Activated CD8-positive, alpha-beta memory T cell treated with anti-CD3 and anti-CD28 coated beads, Interleukin-2, amount 10 ng/mL, durations not matched to agents 7 days and 5 days (primary cell): ENCODE data around the gene RPS15. TPM values are rescaled to one million over a fixed set of nuclear protein-coding genes. Genes with fewer than 3 reads are reported as not detected.
"Not testable (repeated sequence)": the region's sequence is repeated elsewhere in the genome, so short reads cannot be mapped to it uniquely, and the experiment has no call there.

ENCODE experiments used
- ATAC-seq: fragments of 150-1000 bp; cut with Tn5 transposase; one replicate; pipeline ENCODE4 v1.10.0; 2021; ENCODE audit warnings: moderate library complexity
- CTCF ChIA-PET: fragments of 350-600 bp; sonication (Branson Sonifier 250); formaldehyde crosslinking; loops from one replicate; lab custom pipeline; 2021; ENCODE audit warnings: antibody characterized with exemption; lab: Charles Lee
- DNase-seq: peaks from one replicate; pipeline ENCODE4 v3.0.0-alpha.2; 2020
- H3K27ac Mint-ChIP-seq: one replicate; pipeline ENCODE4 v1.8.0; 2021; ENCODE audit warnings: mild to moderate bottlenecking, mixed read lengths
- H3K27me3 Mint-ChIP-seq: one replicate; pipeline ENCODE4 v1.8.0; 2021; ENCODE audit warnings: mixed read lengths
- H3K36me3 Mint-ChIP-seq: one replicate; pipeline ENCODE4 v1.8.0; 2021; ENCODE audit warnings: mild to moderate bottlenecking, mixed read lengths
- H3K4me1 Mint-ChIP-seq: one replicate; pipeline ENCODE4 v1.8.0; 2021; ENCODE audit warnings: mixed read lengths
- H3K4me3 Mint-ChIP-seq: one replicate; pipeline ENCODE4 v1.8.0; 2021; ENCODE audit warnings: mild to moderate bottlenecking, moderate library complexity, mixed read lengths
- H3K9me3 Mint-ChIP-seq: one replicate; pipeline ENCODE4 v1.8.0; 2022; ENCODE audit warnings: low read depth, mixed read lengths
- total RNA-seq, 2 experiments: library from RNA; stranded (reverse); gene quantifications; one replicate each; pipeline ENCODE4 v1.2.3, GENCODE V29; 2021

RPS15 gene
- total RNA-seq, 2 experiments from 2014 or later, result 1,331 to 1,537 TPM

DNA sequence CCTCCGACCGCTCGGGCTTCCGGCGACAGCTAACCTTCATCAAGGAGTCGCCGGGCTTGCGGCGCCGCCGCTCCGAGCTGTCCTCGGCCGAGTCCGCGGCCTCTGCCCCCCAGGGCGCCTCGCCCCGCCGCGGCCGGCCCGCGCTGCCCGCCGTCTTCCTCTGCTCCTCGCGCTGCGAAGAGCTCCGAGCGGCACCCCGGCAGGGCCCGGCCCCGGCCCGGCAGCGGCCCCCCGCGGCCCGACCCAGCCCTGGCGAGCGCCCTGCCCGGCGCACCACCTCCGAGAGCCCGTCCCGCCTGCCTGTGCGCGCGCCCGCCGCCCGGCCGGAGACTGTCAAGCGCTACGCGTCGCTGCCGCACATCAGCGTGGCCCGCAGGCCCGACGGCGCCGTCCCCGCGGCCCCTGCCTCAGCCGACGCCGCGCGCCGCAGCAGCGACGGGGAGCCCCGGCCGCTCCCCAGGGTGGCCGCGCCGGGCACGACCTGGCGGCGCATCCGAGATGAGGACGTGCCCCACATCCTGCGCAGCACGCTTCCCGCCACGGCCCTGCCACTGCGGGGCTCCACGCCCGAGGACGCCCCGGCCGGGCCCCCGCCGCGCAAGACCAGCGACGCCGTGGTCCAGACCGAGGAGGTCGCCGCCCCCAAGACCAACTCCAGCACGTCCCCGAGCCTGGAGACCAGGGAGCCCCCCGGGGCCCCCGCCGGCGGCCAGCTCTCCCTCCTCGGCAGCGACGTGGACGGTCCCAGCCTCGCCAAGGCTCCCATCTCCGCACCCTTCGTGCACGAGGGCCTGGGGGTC is 31.3 kb downstream of the RPS15 start:
- ATAC-seq (no peak), DNase-seq (no peak)
- Mint-ChIP-seq H3K27ac (no peak overlapping the region), H3K36me3 (no peaks in the 10 kb centered on the region), H3K4me1 (peaks cover 6% of the 10 kb centered on the region), H3K27me3 (peaks cover 10% of the 10 kb centered on the region), H3K4me3 (no peak overlapping the region), H3K9me3 (no peaks in the 10 kb centered on the region)
- CTCF ChIA-PET, result interaction anchor here (0.7 kb wide), 1 partner anchor 25 kb away, joined by 4 read pairs; no protein-coding TSS in a partner anchor

DNA sequence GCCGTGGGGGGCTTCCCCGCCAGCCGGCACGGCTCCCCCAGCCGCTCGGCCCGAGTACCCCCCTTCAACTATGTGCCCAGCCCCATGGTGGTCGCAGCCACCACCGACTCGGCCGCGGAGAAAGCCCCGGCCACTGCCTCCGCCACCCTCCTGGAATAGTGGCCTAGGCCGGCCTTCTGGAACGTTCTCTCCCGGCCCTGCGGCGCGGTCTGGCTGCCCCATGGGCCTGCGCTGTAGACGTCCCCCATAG is 31.8 kb downstream of the RPS15 start:
- DNase-seq (no peak), ATAC-seq (no peak)
- no peaks in the 10 kb centered on the region for H3K36me3 Mint-ChIP-seq
- H3K4me3 Mint-ChIP-seq, result no peak overlapping the region
- peaks cover 6% of the 10 kb centered on the region for H3K4me1 Mint-ChIP-seq
- H3K27me3 Mint-ChIP-seq, result peaks cover 10% of the 10 kb centered on the region
- CTCF ChIA-PET, result no interaction called here
- peak overlapping the region; percentile 52 for H3K27ac Mint-ChIP-seq
- no peaks in the 10 kb centered on the region for H3K9me3 Mint-ChIP-seq

GRCh38 chr19:1470305-1471009 is 32.3 kb downstream of the RPS15 start:
- H3K4me3 Mint-ChIP-seq, result no peak overlapping the region
- peak; percentile 68 for ATAC-seq
- CTCF ChIA-PET, result interaction anchor here (1.1 to 1.3 kb wide), 3 partner anchors 17 to 25 kb away, joined by 3 to 5 read pairs (median 3); no protein-coding TSS in a partner anchor
- H3K9me3 Mint-ChIP-seq, result no peaks in the 10 kb centered on the region
- H3K4me1 Mint-ChIP-seq, result peaks cover 6% of the 10 kb centered on the region
- DNase-seq, result peak; percentile 78
- no peak overlapping the region for H3K27ac Mint-ChIP-seq
- peaks cover 10% of the 10 kb centered on the region for H3K27me3 Mint-ChIP-seq
- H3K36me3 Mint-ChIP-seq, result no peaks in the 10 kb centered on the region

GRCh38 chr19:1471010-1471514 is 32.9 kb downstream of the RPS15 start:
- DNase-seq, result no peak
- CTCF ChIA-PET, result interaction anchor here (1.1 to 1.5 kb wide), 4 partner anchors 18 to 75 kb away, joined by 3 to 5 read pairs (median 4); no protein-coding TSS in a partner anchor
- Mint-ChIP-seq H3K27me3 (peaks cover 10% of the 10 kb centered on the region), H3K9me3 (no peaks in the 10 kb centered on the region), H3K27ac (no peak overlapping the region), H3K4me1 (peaks cover 6% of the 10 kb centered on the region), H3K36me3 (no peaks in the 10 kb centered on the region), H3K4me3 (no peak overlapping the region)
- peak; percentile 37 for ATAC-seq

GRCh38 chr19:1471515-1472160 is 33.4 kb downstream of the RPS15 start:
- Mint-ChIP-seq H3K27me3 (peaks cover 10% of the 10 kb centered on the region), H3K9me3 (no peaks in the 10 kb centered on the region), H3K27ac (no peak overlapping the region), H3K4me3 (no peak overlapping the region), H3K4me1 (peaks cover 6% of the 10 kb centered on the region), H3K36me3 (no peaks in the 10 kb centered on the region)
- DNase-seq (no peak), ATAC-seq (no peak)
- CTCF ChIA-PET, result interaction anchor here (1.1 to 1.5 kb wide), 4 partner anchors 18 to 74 kb away, joined by 3 to 5 read pairs (median 4); no protein-coding TSS in a partner anchor

- Mint-ChIP-seq H3K4me3 (no peak overlapping the region), H3K36me3 (no peaks in the 10 kb centered on the region), H3K27me3 (peaks cover 10% of the 10 kb centered on the region), H3K9me3 (no peaks in the 10 kb centered on the region), H3K27ac (no peak overlapping the region), H3K4me1 (peaks cover 11% of the 10 kb centered on the region)
- ATAC-seq (no peak), DNase-seq (no peak)
- CTCF ChIA-PET, result interaction anchor here (1.2 to 1.5 kb wide), 2 partner anchors 26 to 73 kb away, joined by 3 to 4 read pairs; no protein-coding TSS in a partner anchor
Measured at GRCh38 chr19:1472231-1473084, 34.3 kb downstream of the RPS15 start.

GRCh38 chr19:1473085-1473851 is 35.1 kb downstream of the RPS15 start:
- H3K27me3 Mint-ChIP-seq, result peaks cover 10% of the 10 kb centered on the region

GRCh38 chr19:1474011-1474764 is 36.0 kb downstream of the RPS15 start:
- no peak for ATAC-seq
- no peak for DNase-seq
- CTCF ChIA-PET, result interaction anchor here (1.1 kb wide), 1 partner anchor 29 kb away, joined by 4 read pairs; no protein-coding TSS in a partner anchor
- Mint-ChIP-seq H3K27me3 (peaks cover 10% of the 10 kb centered on the region), H3K4me3 (no peak overlapping the region), H3K9me3 (no peaks in the 10 kb centered on the region), H3K27ac (no peak overlapping the region), H3K36me3 (peaks cover 2% of the 10 kb centered on the region), H3K4me1 (peaks cover 19% of the 10 kb centered on the region)

More at GRCh38 chr19:1473085-1473851, 35.1 kb downstream of the RPS15 start:
- DNase-seq, result no peak
- no peak overlapping the region for H3K27ac Mint-ChIP-seq
- CTCF ChIA-PET, result interaction anchor here (1.1 kb wide), 1 partner anchor 28 kb away, joined by 4 read pairs; no protein-coding TSS in a partner anchor
- no peak overlapping the region for H3K4me3 Mint-ChIP-seq
- peaks cover 15% of the 10 kb centered on the region for H3K4me1 Mint-ChIP-seq
- no peaks in the 10 kb centered on the region for H3K36me3 Mint-ChIP-seq
- ATAC-seq, result no peak
- H3K9me3 Mint-ChIP-seq, result no peaks in the 10 kb centered on the region

DNA sequence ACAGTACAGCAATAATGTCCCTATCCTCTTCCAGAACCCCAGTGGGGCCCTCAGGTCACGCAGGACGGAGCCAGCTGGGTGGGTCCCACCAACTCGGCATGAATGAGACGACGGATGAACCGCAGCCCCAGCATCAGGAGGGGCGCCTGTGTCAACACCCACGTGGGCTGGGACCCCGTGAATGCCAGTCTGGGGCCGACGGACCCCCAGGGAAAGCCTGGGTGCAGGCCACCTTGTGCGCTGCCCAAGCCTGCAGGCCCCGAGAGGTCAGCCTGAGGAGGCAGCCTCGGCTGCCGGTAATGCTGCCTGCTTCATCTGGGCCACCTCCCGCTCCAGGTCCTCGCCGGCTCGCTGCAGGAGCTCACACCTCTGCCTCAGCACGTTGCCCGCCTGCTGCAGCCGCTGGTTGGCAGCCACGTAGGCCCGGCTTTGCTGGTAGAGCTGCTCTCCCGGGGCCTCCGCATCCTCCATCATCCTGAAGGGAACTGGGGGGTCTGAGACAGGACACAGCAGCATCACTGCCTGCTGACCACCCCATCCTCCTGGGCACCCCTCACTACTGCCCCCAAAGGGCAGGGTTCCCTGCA is 36.7 kb downstream of the RPS15 start:
- peaks cover 10% of the 10 kb centered on the region for H3K27me3 Mint-ChIP-seq
- peaks cover 2% of the 10 kb centered on the region for H3K36me3 Mint-ChIP-seq
- H3K9me3 Mint-ChIP-seq, result no peaks in the 10 kb centered on the region
- CTCF ChIA-PET, result no interaction called here
- DNase-seq (no peak), ATAC-seq (no peak)
- H3K27ac Mint-ChIP-seq, result no peak overlapping the region
- no peak overlapping the region for H3K4me3 Mint-ChIP-seq
- H3K4me1 Mint-ChIP-seq, result peaks cover 23% of the 10 kb centered on the region

GRCh38 chr19:1475751-1476437 is 37.7 kb downstream of the RPS15 start:
- no peak overlapping the region for H3K4me3 Mint-ChIP-seq
- CTCF ChIA-PET, result no interaction called here
- H3K36me3 Mint-ChIP-seq, result peaks cover 2% of the 10 kb centered on the region

DNA sequence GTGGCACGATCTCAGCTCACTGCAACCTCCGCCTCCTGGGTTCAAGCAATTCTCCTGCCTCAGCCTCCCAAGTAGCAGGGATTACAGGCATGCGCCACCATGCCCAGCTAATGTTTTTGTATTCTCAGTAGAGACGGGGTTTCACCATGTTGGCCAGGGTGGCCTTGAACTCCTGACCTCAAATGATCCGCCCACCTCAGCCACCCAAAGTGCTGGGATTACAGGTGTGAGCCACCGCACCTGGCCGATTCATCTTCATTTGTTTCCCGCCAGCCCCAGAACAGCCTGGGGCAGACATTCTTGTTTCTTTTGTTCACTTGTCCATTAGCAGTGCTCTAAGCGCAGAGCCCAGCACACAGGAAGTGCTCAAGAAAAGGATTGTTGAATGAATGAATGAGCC is 38.9 kb downstream of the RPS15 start:
- CTCF ChIA-PET, result interaction anchor here (1.3 kb wide), 1 partner anchor 11 kb away, joined by 5 read pairs; no protein-coding TSS in a partner anchor
- H3K36me3 Mint-ChIP-seq, ATAC-seq, H3K27me3 Mint-ChIP-seq, H3K4me3 Mint-ChIP-seq, H3K9me3 Mint-ChIP-seq, DNase-seq, H3K27ac Mint-ChIP-seq: not testable (repeated sequence)
- peaks cover 17% of the 10 kb centered on the region for H3K4me1 Mint-ChIP-seq

More at GRCh38 chr19:1475751-1476437, 37.7 kb downstream of the RPS15 start:
- H3K4me1 Mint-ChIP-seq, result peaks cover 20% of the 10 kb centered on the region
- ATAC-seq (no peak), DNase-seq (no peak)
- peaks cover 6% of the 10 kb centered on the region for H3K27me3 Mint-ChIP-seq
- H3K9me3 Mint-ChIP-seq, result no peaks in the 10 kb centered on the region
- no peak overlapping the region for H3K27ac Mint-ChIP-seq
